ENCODE data around the gene BTBD2. TPM values are rescaled to one million over a fixed set of nuclear protein-coding genes. Genes with fewer than 3 reads are reported as not detected.
A peak's percentile ranks its signal among the peaks of the same experiment; 100 is the strongest.

Gene BTBD2
- total and polyA plus RNA-seq, 8 donors: 63.1 to 112 (median 95.2) TPM

- peak overlapping the region in 1 of 2 donors; percentile 98 for H3K27ac ChIP-seq
- no peaks in the 10 kb centered on the region for H3K36me3 ChIP-seq
- H3K9me3 ChIP-seq: no peaks in the 10 kb centered on the region
- DNase-seq (peak in 1 of 4 donors; percentile 84), ATAC-seq (no peak)
- H3K4me3 ChIP-seq: no peak overlapping the region
- no peaks in the 10 kb centered on the region for H3K27me3 ChIP-seq
- intact Hi-C loops (cut with DNase I): no loop called here
- TF ChIP-seq CTCF (IDR thresholded peaks at IDR 0.05): no peak
- H3K4me1 ChIP-seq: peaks cover 12 to 70% of the 10 kb centered on the region in 2 donors
Measured at GRCh38 chr19:1944088-1944915, 71.2 kb downstream of the BTBD2 start.

DNA sequence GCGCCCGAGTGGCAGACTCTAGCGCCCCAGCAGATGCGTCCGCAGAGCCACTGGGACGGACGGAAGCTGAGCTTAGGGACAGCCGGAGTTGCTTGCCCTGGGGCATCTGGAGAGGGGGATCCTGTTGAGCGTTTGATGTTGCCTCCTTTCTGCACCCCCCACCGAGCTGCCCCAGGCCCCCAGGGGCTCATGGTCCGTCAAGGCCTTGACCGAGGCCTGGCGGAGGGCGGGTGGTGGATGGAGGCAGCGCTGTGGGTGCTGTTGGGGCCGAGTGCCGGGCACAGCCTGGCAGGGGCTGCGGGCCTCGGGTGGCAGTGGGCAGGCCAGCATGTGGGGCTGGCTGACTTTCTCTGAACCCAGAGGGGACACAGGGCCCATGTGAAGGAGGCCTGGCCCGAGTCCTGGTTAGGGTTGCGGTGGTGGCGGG lies 71.8 kb downstream of the BTBD2 start:
- Histone ChIP-seq H3K4me3 (peak overlapping the region in 1 of 2 donors; percentile 58), H3K27ac (peak overlapping the region in 1 of 2 donors; percentile 98), H3K27me3 (no peaks in the 10 kb centered on the region), H3K4me1 (peaks cover 12 to 66% of the 10 kb centered on the region in 2 donors), H3K9me3 (no peaks in the 10 kb centered on the region), H3K36me3 (no peaks in the 10 kb centered on the region)
- intact Hi-C loops (cut with DNase I): no loop called here
- DNase-seq: peak in 1 of 4 donors; percentile 81
- no peak for ATAC-seq
- TF ChIP-seq CTCF (IDR thresholded peaks at IDR 0.05): no peak

DNA sequence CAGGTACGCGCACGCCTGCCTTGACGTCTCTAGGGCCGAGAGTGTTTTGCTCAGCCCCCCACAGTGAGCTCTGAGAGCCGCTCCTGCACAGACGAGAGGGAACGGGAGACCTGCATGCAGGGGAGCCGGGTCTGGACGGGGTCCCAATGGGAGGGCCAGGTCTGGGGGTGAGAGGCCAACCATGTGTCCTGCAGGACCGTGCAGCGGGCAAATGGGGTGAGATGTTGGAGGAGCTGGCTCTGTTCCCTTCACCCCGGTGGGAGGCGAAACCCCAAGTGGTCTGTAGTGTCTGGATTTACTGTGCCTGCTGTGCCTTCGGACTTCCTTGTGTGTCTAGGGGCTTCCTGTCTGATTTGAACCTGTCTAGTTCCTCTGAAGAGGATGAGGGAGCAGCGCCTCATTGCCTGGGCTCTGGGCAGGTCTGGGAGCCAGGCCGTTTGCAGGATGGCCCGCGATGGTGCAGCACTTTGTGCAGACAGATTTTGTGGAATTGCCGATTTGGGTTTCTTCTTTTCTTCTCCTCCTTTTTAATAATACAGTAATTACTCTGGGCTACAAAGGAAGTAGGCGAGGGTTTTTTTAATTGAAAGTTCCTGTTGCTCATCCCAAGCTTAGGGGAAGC lies 72.5 kb downstream of the BTBD2 start:
- H3K9me3 ChIP-seq: no peaks in the 10 kb centered on the region
- no peaks in the 10 kb centered on the region for H3K36me3 ChIP-seq
- H3K27ac ChIP-seq: peak overlapping the region; percentile 81 to 98
- H3K4me1 ChIP-seq: peaks cover 12 to 61% of the 10 kb centered on the region in 2 donors
- no peaks in the 10 kb centered on the region for H3K27me3 ChIP-seq
- ATAC-seq (no peak), DNase-seq (peak in 1 of 4 donors; percentile 70)
- intact Hi-C loops (cut with DNase I): no loop called here
- TF ChIP-seq CTCF (IDR thresholded peaks at IDR 0.05): no peak
- H3K4me3 ChIP-seq: peak overlapping the region; percentile 44 to 58

GRCh38 chr19:1942078-1942933 lies 73.2 kb downstream of the BTBD2 start:
- H3K9me3 ChIP-seq: no peaks in the 10 kb centered on the region
- intact Hi-C loops (cut with DNase I): no loop called here
- ATAC-seq: peak; percentile 72

More at GRCh38 chr19:1942078-1942933, 73.2 kb downstream of the BTBD2 start:
- Histone ChIP-seq H3K27ac (peak overlapping the region; percentile 81 to 98), H3K36me3 (no peaks in the 10 kb centered on the region), H3K4me1 (peaks cover 12 to 54% of the 10 kb centered on the region in 2 donors), H3K4me3 (peak overlapping the region; percentile 44 to 58), H3K27me3 (no peaks in the 10 kb centered on the region)
- DNase-seq: peak; percentile 65 to 93 (median 84)
- TF ChIP-seq CTCF (IDR thresholded peaks at IDR 0.05): no peak

Measured in left lung (tissue), 10 donors.